HG03196 (cell line): Measurements from ENCODE around the gene BTK.

Experiments
- ATAC-seq: cut with Tn5 transposase; IDR thresholded peaks from one replicate; pipeline ENCODE4 v1.9.1; 2021; ENCODE audit not compliant: unreplicated experiment

Gene BTK

DNA sequence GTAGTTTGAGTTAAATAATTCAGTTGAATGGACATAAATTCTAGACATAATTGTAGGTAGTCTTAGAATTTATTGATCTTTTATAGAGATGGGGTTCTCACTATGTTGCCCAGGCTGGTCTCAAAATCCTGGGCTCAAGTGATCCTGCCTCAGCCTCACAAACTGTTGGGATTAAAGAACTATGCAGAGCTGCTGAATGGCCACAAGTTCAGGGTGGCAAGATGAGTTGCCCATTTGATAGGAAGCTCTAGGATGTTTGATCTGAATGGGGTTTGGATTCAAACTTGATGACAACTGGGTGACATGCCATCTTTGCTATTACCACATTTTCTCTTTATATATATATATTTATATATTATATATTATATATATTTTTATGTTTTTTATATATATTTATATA, 8.4 kb upstream of the BTK start:
- ATAC-seq: no peak

DNA sequence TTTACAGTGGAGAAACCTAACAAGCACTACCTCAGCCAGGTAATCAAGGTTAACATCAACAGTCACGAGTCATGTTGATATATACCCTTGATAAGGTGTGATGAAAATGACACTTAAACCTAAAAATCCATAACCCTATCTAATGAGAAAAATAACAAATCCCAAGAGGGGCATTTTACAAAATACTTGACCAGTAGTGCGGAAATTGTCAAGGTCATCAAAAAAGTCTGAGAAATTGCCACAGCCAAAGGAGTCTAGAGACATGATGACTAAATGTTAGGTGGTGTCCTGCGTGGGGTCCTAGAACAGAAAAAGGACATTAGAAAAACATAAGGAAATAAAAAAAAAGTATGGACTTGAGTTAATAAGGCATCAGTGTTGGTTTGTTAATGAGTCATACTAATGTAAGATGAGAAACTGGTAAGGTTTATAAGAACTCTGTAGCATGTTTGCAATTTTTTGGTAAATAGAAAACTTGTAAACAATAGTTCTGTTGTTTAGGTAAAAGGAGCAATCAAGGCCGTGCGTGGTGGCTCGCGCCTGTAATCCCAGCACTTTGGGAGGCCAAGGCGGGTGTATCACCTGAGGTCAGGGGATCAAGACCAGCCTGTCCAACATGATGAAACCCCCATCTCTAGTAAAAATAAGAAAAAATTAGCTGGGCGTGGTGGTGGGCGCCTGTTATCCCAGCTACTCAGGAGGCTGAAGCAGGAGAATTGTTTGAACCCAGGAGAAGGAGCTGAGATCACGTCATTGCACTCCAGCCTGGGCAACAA, 7.7 kb upstream of the BTK start:
- ATAC-seq: no peak

DNA sequence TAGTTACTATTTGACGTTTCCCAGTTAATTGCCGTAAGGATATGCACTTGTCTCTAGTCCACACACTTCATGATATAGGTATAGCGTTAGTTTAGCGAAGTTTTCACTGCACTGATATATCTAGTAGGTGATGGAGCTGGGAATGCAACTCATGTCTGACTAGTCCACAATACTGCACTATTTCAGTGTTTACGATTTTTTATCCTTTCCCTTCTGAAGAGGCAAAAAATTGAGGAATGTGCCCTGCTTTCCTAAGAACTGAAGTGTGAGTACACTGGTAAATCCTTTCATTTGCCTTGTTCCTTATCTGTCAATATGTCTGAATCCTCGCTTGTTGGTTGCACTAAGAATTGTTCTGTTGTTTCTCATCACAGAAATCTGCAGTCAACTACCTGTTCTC, 5.8 kb upstream of the BTK start:
- no peak for ATAC-seq

DNA sequence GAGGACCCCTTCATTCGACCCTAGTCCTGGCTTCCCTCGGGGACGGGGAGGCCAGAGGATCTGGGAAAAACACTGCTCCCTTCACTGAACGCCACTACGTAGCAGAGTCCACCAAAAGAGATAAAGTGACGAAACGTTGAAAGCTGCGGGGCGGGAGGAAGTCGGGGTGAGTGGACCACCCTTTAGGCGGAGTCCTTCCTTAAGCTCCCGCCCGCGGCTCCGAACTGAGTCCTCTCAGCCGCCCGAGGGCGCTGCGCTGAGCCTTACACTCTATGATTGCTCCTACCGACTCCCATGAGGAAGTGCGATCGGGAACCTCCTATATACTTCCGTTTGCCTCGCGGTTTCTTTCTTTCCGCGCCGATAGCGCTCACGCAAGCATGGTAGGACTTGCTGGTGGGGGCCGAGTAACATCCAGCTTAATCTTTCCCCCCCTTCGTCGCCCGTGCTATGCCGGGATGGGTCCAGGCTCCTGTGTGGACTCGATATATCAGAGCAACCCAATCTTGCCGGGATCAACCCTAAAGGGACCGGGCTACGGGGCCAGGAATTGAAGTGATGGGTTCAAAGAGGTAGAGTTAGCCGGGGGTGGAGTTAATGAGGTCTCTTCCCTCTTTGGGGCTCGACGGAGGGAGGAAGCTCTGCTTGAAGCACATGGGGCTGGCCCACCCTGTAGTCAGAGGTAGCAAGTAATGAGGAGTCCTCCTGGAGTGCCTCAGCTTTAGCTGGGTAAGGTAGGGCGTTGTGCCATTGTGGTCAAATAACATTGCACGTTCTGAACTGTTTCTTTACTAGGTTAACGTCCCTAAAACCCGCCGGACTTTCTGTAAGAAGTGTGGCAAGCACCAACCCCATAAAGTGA, 4.9 kb upstream of the BTK start, which contains the start of gene RPL36A:
RPL36A (plus strand) TSS at position 348 of the 862 bp plus-strand sequence; CDS start at position 381, 33 bp downstream.
- ATAC-seq: peak; percentile 83

DNA sequence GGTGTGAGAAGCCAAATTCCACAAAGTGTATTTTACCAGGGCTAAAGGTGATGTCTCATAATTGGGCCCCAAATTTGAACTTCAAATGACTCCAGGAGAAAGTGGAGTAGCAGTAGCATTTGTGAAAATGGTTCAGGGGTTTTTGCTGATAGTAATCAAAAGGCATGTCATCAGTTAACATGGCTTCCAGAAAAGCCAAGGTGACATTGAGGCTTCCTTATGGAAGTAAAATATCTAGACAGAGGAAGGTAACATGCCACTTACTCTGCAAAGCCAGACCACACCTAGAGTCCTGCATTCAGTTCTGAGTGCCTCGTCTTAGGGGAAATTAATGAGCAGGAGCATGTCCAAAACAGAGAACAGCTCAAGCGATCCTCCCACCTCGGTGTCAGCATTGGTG, 2.6 kb upstream of the BTK start:
- no peak for ATAC-seq

DNA sequence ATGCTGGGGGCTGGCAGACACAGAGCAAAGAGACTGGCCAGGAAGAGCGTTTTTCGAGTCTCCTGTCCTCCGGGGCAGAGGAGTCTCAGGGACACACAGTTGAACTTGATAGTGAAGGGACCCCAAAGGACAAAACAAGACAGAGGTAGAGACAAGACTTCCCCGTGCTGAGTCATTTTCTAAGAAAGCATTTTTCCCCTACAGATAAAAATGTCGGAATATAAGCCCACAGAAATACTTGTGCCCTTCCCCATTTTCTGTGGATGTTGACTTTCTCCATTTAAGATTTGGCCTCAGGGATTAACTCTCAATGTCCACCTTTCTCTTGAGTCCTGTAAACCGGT, 523 bp upstream of the BTK start:
- peak; percentile 0 for ATAC-seq

DNA sequence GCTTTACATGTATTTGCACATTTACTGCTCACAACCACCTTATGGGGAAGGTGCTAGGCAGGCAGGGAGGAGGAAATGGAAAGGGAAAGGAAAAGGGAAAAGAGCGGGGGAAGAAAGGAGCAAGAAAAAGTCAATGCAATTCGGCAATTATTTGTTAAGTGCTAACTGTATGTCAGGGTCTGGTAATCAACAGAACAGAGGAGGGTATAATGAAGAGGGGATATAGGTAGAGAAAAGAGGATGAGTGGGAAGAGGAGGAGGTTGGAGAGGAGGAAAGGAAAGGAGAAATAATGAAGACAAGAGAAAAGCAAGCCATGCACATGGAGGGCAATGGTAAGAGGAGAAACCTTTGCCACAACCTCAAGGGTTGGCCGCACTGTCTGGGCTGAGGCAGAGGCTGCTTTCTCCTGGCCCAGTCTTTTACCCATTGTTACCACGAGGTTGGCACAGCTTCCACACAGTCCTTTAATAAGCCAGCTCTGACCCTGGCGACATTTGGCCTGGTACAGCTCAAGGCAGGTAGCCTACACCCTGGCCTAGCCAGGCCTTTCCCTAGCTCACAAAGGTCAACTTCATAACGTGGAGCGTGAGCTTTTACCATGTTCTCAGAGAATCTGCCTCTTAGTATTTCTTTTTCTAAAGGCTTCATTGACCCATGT, 836 bp downstream of the BTK start:
- no peak for ATAC-seq

DNA sequence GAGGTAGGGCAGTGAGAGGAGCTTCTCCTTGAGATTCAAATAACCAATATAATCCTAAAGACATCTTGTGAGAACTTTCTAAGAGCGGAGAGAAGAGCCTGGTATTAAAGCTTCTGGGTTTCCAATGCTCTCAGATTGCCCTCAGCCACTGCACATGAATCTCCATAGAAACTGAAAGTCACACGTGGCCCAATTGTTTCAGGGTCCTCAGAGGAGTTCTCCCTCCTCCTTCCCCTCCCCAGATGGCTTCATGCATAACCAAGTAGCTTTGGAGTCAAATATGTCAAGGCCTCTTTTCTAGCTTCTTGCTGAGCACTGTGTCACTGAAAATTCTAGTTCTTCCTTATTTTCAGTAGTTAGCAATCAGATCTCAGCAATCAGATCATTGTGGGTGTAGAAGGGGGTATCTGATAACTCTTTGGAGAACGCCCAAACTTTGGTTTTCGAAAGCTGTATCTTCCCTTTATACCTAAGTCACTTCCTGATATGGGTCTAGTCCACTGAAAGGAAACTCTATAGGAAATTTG, 2.2 kb downstream of the BTK start:
- peak; percentile 72 for ATAC-seq

DNA sequence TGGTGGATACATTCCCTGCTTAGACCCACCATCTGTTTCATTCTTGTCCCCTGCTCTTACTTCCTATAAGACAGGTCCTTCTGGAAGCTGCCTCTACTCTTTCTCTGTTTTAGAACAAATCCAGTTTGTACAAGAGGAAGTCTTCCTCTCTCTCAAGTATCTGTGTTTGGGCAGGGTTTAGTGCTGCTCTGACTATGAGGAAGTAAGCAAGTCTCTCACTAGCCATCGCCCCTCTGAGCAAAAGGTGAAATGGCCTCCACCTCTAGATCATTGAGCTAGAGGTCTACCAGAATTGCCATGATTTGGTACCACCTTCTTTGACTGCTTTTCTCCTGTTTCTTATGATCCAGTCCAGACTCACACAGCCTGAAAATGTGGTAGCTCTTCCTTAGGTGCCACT, 8.4 kb downstream of the BTK start:
- ATAC-seq: no peak

DNA sequence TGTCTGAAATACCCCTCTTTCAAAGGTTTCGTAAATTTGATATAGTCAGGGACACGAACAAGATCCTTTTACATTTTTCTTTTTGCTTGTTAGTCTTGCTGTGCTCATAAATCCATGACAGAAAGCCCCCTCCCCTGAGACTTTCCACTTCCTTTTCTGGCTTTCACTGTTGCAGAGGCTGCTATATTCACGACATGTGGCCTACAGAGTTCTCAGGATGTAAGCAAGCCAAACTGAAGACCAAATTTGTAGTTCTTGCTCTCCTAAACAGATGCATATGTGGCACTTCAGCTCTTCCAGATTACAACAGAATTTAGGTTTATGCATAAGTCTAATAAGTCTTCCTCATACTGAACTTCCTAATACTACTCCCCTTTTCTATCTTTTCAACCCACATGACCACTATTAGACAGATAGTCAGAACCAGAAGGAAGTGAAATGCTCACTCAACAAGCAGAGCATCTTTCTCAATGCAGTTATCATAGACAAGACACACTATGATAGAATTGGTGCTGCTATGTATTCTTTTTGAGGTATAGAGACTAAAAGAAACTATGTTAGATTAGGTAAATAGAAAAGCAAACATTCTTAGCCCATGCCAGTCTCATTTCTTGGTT, 15.0 kb downstream of the BTK start:
- ATAC-seq: peak; percentile 72

DNA sequence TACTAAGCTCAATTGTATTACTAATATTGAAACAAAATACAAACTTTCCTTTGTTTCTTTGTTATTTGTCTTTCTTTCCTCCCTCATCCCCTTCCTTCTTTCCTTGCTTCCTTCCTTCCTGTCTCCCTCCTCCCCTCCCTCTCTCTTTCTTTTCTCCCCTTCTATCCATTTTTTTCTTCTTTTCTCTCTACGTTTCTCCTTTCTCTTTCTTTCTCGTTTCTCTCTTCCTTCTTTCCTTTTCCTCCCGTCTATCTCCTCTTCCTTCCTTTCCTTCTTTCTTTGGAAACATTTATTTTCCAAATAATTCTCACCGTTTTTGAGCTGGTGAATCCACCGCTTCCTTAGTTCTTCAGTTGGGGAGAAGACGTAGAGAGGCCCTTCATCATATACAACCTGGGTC, 16.3 kb downstream of the BTK start:
- no peak for ATAC-seq

DNA sequence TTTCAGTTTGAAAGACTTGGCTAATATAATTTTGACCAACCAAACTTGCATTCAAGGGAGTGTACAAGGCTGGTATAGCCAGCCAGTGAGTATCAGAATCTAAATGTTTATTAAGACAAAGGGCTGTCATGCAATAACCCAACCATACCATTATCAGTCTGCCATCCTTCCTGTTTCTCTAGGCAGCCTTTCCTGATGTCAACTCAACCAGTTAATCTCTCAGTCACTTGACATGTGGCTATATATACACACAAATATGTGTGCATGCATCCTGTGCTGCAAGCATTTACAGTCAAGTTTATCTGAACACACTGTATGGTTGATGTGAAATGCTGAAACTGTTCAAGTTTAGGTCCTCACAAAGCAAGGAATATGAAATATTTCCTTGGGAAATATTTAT, 17.2 kb downstream of the BTK start:
- ATAC-seq: no peak

DNA sequence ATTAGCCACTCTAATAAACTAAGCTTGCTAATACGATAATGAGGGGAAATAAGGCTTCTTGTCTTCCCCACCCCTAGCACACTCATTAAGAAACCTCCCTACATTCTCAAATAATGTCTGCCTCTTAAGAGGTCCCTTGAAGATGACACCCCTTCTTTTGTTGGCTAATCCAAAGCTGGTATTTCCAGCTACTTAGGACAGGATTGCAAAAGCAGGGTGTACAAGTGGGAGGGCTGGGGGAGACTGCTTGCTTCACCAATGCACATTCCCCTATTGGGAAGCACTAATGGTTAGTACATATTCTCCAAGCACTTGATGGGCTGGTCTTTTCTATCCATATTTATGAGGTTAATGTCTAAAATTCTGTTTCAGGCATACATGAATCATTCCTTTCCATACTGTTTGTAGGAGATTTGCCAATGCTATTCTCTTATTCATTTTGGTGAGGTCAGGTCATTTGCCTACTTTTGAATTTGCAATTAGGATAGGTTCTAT, 20.6 kb downstream of the BTK start:
- ATAC-seq: no peak

DNA sequence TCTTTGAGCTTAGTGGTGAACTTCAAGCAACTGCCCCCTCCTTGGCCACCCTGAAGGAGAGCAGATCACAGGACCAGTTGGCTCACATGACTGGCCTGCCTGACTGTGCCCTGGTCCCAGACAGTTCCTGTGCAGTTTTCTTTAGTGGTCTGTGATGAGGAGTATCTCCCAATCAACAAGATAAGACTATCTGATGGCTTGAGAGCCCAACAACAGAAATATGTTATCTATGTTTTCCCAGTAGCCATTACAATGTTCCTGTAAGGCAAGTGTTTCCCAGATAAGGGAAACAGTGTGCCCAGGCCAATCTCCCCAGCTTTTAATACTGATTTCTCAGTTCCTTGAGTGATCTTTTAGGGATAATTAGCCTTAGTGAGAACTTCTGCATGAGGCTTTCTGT, 23.2 kb downstream of the BTK start:
- no peak for ATAC-seq

DNA sequence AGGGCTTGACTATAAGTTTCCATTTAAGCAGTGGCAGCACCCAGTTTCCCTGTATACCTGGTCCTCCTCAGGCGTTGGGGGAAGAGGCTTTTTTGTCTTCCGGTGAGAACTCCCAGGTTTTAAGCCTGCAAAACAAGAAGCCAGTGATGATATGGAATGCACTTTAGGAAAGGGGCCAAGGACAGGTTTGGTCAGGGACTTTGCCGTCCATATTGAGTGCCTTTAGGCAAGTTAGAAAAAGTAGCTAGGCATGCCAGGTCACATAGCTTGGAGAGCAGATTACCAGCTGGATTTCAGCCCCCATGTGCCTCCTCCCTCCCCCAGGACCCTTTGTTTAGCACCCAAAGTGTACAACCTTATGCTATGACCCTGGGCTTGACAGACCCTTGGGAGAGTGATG, 23.9 kb downstream of the BTK start:
- no peak for ATAC-seq

DNA sequence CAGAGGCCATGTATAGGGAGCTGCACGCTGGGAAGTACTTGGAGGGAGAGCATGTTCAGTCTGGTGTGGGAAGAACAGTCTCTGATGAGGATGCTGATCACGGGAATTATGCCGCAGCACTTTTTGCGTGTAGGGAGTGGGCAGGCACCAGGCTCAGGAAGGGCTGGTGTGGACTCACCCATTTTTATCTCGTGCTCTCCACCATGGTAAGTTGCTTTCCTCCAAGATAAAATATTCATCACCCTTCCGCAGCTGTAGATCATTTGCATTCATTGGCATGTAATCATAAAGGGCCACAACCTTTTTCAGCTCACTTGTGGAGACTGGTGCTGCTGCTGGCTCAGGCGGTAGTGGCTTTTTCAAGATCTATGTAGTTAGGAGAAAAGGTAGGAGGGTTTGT, 25.6 kb downstream of the BTK start:
- ATAC-seq: no peak

DNA sequence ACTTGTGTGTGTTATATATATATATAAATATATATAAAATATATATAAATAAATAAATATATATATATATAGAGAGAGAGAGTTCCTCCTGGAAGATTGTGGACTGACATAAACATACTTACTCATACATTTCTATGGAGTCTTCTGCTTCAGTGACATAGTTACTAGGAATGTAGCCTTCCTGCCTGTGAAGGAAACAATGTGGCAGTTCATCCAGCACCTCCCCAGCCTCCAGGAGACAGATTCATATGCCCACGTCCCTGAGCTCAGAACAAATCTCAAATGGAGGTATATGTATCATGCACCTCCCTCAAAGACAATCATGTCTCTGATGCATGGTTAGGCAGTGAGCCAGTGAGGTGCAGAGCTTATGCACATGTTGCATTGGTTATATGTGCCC, 26.0 kb downstream of the BTK start:
- no peak for ATAC-seq

DNA sequence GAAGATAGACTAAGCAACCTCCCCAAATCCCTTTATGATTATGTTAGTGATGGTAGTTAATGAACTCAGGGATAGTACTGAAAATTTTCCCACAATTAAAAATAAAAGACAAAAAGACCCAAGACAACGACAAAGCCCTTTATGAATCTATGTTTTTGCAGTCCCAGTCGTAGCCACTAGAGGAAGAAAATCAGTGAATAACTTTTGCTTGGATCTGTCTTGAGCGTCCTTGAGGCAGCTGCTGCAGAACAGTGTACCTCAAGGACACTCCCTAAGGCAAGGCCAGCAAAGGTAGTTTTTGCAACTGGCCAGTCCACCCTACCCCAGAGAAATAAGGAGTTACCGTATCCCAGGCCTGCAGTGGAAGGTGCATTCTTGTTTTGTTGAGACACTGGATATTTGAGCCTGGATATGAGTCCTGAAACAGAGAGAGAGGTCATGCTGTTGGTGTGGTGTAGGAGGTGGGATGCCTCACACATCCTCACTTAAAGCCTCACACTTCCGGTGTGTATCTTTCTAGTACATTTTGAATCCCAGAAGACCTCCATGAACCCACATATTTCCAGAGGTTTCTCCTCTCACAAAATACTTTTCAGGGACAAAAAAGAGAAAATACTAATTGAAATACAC, 28.7 kb downstream of the BTK start:
- ATAC-seq: no peak

DNA sequence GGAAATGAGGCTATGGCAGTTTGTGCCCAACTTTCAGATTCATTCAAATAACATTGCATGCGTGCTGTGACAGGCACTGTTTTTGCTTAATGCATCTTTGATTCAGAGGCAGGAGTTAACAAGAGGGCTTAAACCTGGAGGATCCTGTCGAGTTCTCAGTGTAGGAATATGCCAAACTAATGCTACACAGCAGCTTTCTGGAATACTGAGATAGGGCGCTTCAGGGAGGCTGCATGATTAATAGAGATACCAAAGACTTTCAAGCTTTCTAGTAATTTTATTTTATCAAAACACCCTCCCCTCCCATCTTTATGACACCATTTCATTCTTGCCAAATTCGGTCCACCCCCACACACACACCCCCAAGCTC, 36.8 kb downstream of the BTK start:
- no peak for ATAC-seq

DNA sequence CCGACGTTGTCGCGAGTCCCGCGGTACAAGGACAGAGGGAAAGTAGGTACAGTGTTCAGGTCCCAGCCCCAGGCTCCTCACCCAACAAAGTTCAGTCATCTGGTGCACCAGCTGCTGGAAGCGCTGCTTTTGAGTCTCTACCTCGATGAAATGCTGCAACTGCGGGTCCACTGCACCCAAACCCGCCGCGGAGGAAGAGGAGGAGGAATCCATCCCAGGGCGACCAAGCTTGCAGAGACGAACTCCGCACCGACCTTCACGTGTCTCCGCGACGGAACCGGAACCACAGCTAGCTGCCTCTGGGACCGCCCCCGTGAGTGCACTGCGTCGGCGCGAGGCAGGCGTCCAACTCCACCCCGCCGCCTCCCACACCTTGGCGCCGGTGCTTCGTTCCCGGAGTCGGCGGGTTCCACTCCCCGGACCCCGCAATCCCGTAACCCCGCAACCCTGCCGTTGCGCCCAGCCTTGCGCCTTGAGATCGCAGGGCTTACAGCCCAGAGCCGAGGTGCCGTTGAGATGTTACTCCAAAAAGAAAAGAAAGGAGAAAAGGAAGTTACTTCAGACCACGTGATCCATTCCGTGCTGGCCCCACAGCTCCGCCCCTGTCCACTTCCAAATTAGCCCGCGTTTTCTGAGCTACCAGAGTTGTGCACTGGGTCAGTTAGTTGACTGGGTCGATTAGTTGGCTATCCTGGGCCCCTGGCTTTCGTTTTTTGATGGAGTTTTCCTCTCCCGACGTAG, 37.4 kb downstream of the BTK start, which contains the start of gene TIMM8A:
TIMM8A (minus strand) TSS at position 291 of the 741 bp plus-strand sequence; CDS start at position 213, 78 bp downstream.
- ATAC-seq: peak; percentile 98
